ENCODE results near the gene CIAO2A.

Gene CIAO2A

GRCh38 chr15:64052925-64053491 is 40.6 kb downstream of the CIAO2A start:
- H3K36me3 ChIP-seq, result no peaks in the 10 kb centered on the region
- no peak overlapping the region for H3K4me3 ChIP-seq (ENCODE audit: low read depth in 1 of 2, low read length in 1 of 2)
- peaks cover 39 to 47% of the 10 kb centered on the region in 2 experiments for H3K4me1 ChIP-seq (ENCODE audit: control insufficient read depth in 1 of 2, insufficient read depth in 1 of 2, low read depth in 1 of 2, low read length in 1 of 2)
- no peak overlapping the region for H3K27ac ChIP-seq
- no peaks in the 10 kb centered on the region for H3K27me3 ChIP-seq
- no peaks in the 10 kb centered on the region for H3K9me3 ChIP-seq
- no peak for TF ChIP-seq CTCF (IDR thresholded peaks at IDR 0.05)

- TF ChIP-seq CTCF (IDR thresholded peaks at IDR 0.05), result no peak
- no peak overlapping the region for H3K4me3 ChIP-seq (ENCODE audit: low read depth in 1 of 2, low read length in 1 of 2)
- no peaks in the 10 kb centered on the region for H3K9me3 ChIP-seq
- H3K27me3 ChIP-seq, result no peaks in the 10 kb centered on the region
- no peaks in the 10 kb centered on the region for H3K36me3 ChIP-seq
- H3K4me1 ChIP-seq (ENCODE audit: control insufficient read depth in 1 of 2, insufficient read depth in 1 of 2, low read depth in 1 of 2, low read length in 1 of 2), result peaks cover 53 to 60% of the 10 kb centered on the region in 2 experiments
- H3K27ac ChIP-seq, result peak overlapping the region; percentile 92
Measured at GRCh38 chr15:64051407-64052259, 42.0 kb downstream of the CIAO2A start.

- peaks cover 55 to 63% of the 10 kb centered on the region in 2 experiments for H3K4me1 ChIP-seq (ENCODE audit: control insufficient read depth in 1 of 2, insufficient read depth in 1 of 2, low read depth in 1 of 2, low read length in 1 of 2)
- TF ChIP-seq CTCF (IDR thresholded peaks at IDR 0.05), result no peak
- peak overlapping the region; percentile 92 for H3K27ac ChIP-seq
- H3K9me3 ChIP-seq, result no peaks in the 10 kb centered on the region
- H3K4me3 ChIP-seq (ENCODE audit: low read depth in 1 of 2, low read length in 1 of 2), result peak overlapping the region in 1 of 2 experiments; percentile 33
- H3K27me3 ChIP-seq, result no peaks in the 10 kb centered on the region
- H3K36me3 ChIP-seq, result no peaks in the 10 kb centered on the region
Measured at GRCh38 chr15:64051093-64051402, 42.6 kb downstream of the CIAO2A start.

- Histone ChIP-seq H3K4me3 (ENCODE audit: low read depth in 1 of 2, low read length in 1 of 2) (peak overlapping the region in 1 of 2 experiments; percentile 33), H3K27ac (peak overlapping the region; percentile 92), H3K9me3 (no peaks in the 10 kb centered on the region), H3K27me3 (no peaks in the 10 kb centered on the region), H3K4me1 (ENCODE audit: control insufficient read depth in 1 of 2, insufficient read depth in 1 of 2, low read depth in 1 of 2, low read length in 1 of 2) (peaks cover 59 to 66% of the 10 kb centered on the region in 2 experiments), H3K36me3 (no peaks in the 10 kb centered on the region)
- TF ChIP-seq CTCF (IDR thresholded peaks at IDR 0.05), result no peak
Measured at GRCh38 chr15:64050281-64051092, 43.2 kb downstream of the CIAO2A start.

GRCh38 chr15:64048781-64049460 is 44.7 kb downstream of the CIAO2A start:
- peak overlapping the region; percentile 92 for H3K27ac ChIP-seq
- H3K36me3 ChIP-seq, result no peaks in the 10 kb centered on the region
- no peaks in the 10 kb centered on the region for H3K27me3 ChIP-seq
- peak overlapping the region; percentile 26 to 37 for H3K4me3 ChIP-seq (ENCODE audit: low read depth in 1 of 2, low read length in 1 of 2)
- peaks cover 75 to 82% of the 10 kb centered on the region in 2 experiments for H3K4me1 ChIP-seq (ENCODE audit: control insufficient read depth in 1 of 2, insufficient read depth in 1 of 2, low read depth in 1 of 2, low read length in 1 of 2)
- no peak for TF ChIP-seq CTCF (IDR thresholded peaks at IDR 0.05)
- no peaks in the 10 kb centered on the region for H3K9me3 ChIP-seq

All from neutrophil (primary cell).